Glutamatergic neuron (in vitro differentiated cells): ENCODE results near the gene ROMO1. TPM values are rescaled to one million over a fixed set of nuclear protein-coding genes. Genes with fewer than 3 reads are reported as not detected.

Experiments used
- DNase-seq: peaks from one replicate; pipeline ENCODE4 v3.0.0; 2022
- H3K27ac Mint-ChIP-seq: one replicate; pipeline ENCODE4 v1.8.0; 2020; ENCODE audit warnings: mild to moderate bottlenecking, mixed read lengths, inconsistent platforms; ENCODE audit not compliant: unreplicated experiment
- H3K27me3 Mint-ChIP-seq: one replicate; pipeline ENCODE4 v1.8.0; 2020; ENCODE audit warnings: mild to moderate bottlenecking, moderate library complexity, mixed read lengths, inconsistent platforms; ENCODE audit not compliant: unreplicated experiment
- H3K36me3 Mint-ChIP-seq: one replicate; pipeline ENCODE4 v1.8.0; 2020; ENCODE audit warnings: mild to moderate bottlenecking, mixed read lengths, inconsistent platforms; ENCODE audit not compliant: unreplicated experiment
- H3K4me1 Mint-ChIP-seq: one replicate; pipeline ENCODE4 v1.8.0; 2020; ENCODE audit warnings: mild to moderate bottlenecking, low read depth, mixed read lengths, inconsistent platforms; ENCODE audit not compliant: unreplicated experiment
- H3K4me3 Mint-ChIP-seq: one replicate; pipeline ENCODE4 v1.8.0; 2020; ENCODE audit warnings: mild to moderate bottlenecking, mixed read lengths, inconsistent platforms; ENCODE audit not compliant: unreplicated experiment
- H3K9me3 Mint-ChIP-seq: one replicate; pipeline ENCODE4 v1.8.0; 2020; ENCODE audit warnings: mild to moderate bottlenecking, moderate library complexity, mixed read lengths, inconsistent platforms; ENCODE audit not compliant: unreplicated experiment
- CTCF ChIP-seq: fragments of 200-600 bp; sonication (generic); IDR thresholded peaks from one replicate; pipeline ENCODE4 v1.5.0; 2021; ENCODE audit not compliant: partially characterized antibody, unreplicated experiment
- total RNA-seq: library from RNA; stranded (reverse); fragmentation: NEBNext Ultra II Directional; extraction: Animal tissue kit (Norgen Biotek cat#: 25700); gene quantifications from one replicate; pipeline ENCODE4 v1.2.1, GENCODE V29; 2021; ENCODE audit not compliant: unreplicated experiment

Gene ROMO1
- total RNA-seq, 1 donor from 2014 or later = 103 TPM

GRCh38 chr20:35731469-35731788, 32.2 kb downstream of the ROMO1 start:
- H3K4me1 Mint-ChIP-seq = peaks cover 6% of the 10 kb centered on the region
- no peak overlapping the region for H3K4me3 Mint-ChIP-seq
- DNase-seq = no peak
- no peaks in the 10 kb centered on the region for H3K36me3 Mint-ChIP-seq
- H3K9me3 Mint-ChIP-seq = peaks cover 1% of the 10 kb centered on the region
- no peaks in the 10 kb centered on the region for H3K27me3 Mint-ChIP-seq
- H3K27ac Mint-ChIP-seq = no peak overlapping the region
- TF ChIP-seq CTCF = no peak

GRCh38 chr20:35731862-35732643, 32.8 kb downstream of the ROMO1 start:
- H3K27ac Mint-ChIP-seq = no peak overlapping the region
- DNase-seq = no peak
- no peaks in the 10 kb centered on the region for H3K9me3 Mint-ChIP-seq
- H3K4me1 Mint-ChIP-seq = peaks cover 6% of the 10 kb centered on the region
- TF ChIP-seq CTCF = no peak
- H3K36me3 Mint-ChIP-seq = no peaks in the 10 kb centered on the region
- H3K27me3 Mint-ChIP-seq = no peaks in the 10 kb centered on the region
- H3K4me3 Mint-ChIP-seq = no peak overlapping the region

GRCh38 chr20:35732644-35732982, 33.4 kb downstream of the ROMO1 start:
- no peaks in the 10 kb centered on the region for H3K27me3 Mint-ChIP-seq
- H3K4me1 Mint-ChIP-seq = peaks cover 6% of the 10 kb centered on the region
- H3K36me3 Mint-ChIP-seq = no peaks in the 10 kb centered on the region
- H3K4me3 Mint-ChIP-seq = peak overlapping the region; percentile 9
- no peak for TF ChIP-seq CTCF
- no peak overlapping the region for H3K27ac Mint-ChIP-seq
- H3K9me3 Mint-ChIP-seq = no peaks in the 10 kb centered on the region
- DNase-seq = no peak

DNA sequence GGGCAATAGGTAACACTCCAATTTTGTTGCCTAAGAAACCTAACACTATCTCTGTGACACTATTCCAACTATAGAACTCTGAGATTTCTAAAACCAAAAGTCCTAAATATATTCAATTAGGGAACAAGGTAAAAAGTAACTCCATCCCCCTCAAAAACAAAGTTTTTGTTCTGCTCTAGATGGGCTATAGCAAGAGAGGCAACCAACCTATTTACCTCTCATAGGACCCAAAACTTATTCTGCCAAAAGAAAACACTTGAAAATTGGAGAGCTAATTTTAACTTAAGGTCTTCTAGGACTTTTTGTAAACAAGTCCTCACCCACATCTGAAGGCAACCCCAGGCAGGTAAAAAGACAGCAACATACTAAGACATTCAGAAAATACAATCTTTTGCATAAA, 35.2 kb downstream of the ROMO1 start:
- DNase-seq = no peak
- no peak for TF ChIP-seq CTCF
- Mint-ChIP-seq H3K9me3 (no peaks in the 10 kb centered on the region), H3K27ac (no peak overlapping the region), H3K4me3 (peak overlapping the region; percentile 61), H3K27me3 (no peaks in the 10 kb centered on the region), H3K4me1 (peaks cover 16% of the 10 kb centered on the region), H3K36me3 (no peaks in the 10 kb centered on the region)

DNA sequence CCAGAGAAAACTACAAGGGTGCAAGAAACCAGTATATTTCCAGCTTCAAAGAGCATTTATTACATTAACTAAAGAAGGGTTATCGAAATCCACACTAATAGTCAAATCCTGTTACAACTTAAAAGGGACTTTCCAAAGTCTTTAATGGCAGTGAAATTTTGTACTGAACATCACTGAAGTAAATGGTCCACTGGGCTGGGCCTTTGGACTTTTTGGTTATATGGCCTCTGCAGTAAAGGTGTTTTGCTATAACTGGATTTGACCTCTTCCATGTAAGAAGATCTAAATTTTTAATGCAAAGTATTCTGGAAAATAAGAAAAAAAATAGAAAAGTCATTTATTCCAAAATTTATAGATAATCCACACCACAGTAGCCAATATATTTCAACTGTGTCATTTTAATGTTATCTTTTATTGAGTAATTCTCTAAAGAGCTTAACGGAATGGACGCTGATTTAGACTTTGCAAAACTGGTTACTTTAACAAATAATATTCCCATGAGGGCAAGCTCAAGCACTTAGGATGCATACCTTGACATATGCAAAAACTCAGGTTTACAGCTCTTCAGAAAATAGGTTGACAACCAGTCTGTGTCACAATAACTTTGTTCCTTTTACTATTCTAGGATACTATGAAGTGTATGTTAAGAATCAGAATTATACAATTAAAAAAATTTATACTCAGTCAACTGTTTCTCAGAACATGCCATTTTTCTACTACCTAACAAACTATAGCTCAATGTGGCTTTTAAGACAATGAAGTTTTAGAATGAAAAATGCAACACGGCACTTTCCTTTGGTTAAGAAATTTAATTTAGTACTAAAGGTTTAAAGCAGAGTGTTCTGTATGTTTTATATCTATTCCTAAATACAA, 35.8 kb downstream of the ROMO1 start:
- no peaks in the 10 kb centered on the region for H3K9me3 Mint-ChIP-seq
- H3K4me3 Mint-ChIP-seq = peak overlapping the region; percentile 61
- no peak overlapping the region for H3K27ac Mint-ChIP-seq
- no peaks in the 10 kb centered on the region for H3K27me3 Mint-ChIP-seq
- peaks cover 20% of the 10 kb centered on the region for H3K4me1 Mint-ChIP-seq
- no peak for DNase-seq
- no peak for TF ChIP-seq CTCF
- H3K36me3 Mint-ChIP-seq = no peaks in the 10 kb centered on the region
